Measurements from ENCODE around the gene SVOP.

DNA sequence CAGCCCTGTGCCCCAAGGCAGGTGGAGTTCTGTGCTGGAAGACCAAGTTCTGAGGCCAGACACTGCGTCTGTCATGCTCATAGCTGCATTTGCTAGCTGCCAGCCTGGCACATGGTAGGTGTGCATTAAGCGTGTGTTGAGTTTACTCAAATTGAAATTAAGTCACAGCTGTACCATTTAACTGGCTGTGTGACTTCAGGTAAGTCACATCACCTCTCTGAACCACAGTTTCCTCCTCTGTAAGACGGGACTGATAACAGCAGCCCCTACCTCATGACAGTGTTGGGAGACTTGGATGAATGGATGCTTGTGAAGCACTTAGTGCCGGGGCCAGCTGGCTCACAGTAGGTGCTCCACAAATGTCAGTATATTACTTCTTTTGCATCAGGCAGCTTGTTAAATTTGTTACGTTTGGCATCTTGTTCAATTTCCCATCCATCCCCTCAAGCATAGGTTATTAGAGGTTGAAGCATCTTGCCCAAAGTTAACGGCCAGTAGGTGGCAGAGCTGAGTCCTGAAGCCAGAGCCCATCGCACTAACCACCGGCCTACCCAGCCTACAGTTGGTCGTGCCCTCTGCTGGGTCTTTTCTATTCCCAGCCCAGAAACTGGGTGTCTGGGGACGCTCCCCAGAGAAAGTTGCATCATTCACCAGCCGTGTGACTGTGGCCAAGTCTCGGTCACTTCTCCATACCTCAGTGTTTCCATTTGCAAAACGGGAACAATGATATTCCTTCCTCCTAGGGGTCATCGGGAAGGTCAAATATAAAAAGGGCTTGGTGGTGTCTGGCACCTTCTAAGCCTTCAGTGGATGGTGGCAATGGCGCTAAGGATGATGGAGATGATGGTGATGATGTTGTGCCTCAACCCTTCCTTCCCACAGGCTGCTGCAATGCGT lies 136.5 kb downstream of the SVOP start:
- TF ChIP-seq POLR2A (IDR thresholded peaks at IDR 0.05) (no peak), POLR2AphosphoS5 (IDR thresholded peaks at IDR 0.05) (no peak)
- TF ChIP-seq, protein P1, sequence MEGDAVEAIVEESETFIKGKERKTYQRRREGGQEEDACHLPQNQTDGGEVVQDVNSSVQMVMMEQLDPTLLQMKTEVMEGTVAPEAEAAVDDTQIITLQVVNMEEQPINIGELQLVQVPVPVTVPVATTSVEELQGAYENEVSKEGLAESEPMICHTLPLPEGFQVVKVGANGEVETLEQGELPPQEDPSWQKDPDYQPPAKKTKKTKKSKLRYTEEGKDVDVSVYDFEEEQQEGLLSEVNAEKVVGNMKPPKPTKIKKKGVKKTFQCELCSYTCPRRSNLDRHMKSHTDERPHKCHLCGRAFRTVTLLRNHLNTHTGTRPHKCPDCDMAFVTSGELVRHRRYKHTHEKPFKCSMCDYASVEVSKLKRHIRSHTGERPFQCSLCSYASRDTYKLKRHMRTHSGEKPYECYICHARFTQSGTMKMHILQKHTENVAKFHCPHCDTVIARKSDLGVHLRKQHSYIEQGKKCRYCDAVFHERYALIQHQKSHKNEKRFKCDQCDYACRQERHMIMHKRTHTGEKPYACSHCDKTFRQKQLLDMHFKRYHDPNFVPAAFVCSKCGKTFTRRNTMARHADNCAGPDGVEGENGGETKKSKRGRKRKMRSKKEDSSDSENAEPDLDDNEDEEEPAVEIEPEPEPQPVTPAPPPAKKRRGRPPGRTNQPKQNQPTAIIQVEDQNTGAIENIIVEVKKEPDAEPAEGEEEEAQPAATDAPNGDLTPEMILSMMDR (IDR thresholded peaks at IDR 0.05) = peak in 2 of 3 donors; percentile 12 to 34

All from breast epithelium (tissue), 3 donors.